Measurements from ENCODE around the gene VIPR2.
"Not testable (repeated sequence)": the region's sequence is repeated elsewhere in the genome, so short reads cannot be mapped to it uniquely, and the experiment has no call there.

The VIPR2 gene

GRCh38 chr7:158988996-158989395, 155.7 kb downstream of the VIPR2 start:
- DNase-seq (ENCODE audit: low read depth) = no peak

- DNase-seq (ENCODE audit: low read depth) = no peak
Observed at GRCh38 chr7:158988302-158988862, 156.3 kb downstream of the VIPR2 start.

- DNase-seq (ENCODE audit: low read depth) = no peak
Observed at GRCh38 chr7:158987691-158988090, 157.0 kb downstream of the VIPR2 start.

- DNase-seq (ENCODE audit: low read depth) = no peak
Observed at GRCh38 chr7:158985583-158985982, 159.1 kb downstream of the VIPR2 start.

GRCh38 chr7:158984007-158984406, 160.7 kb downstream of the VIPR2 start:
- not testable (repeated sequence) for DNase-seq (ENCODE audit: low read depth)

- DNase-seq (ENCODE audit: low read depth) = not testable (repeated sequence)
Observed at GRCh38 chr7:158982080-158982479, 162.6 kb downstream of the VIPR2 start.

- no peak for DNase-seq (ENCODE audit: low read depth)
Observed at GRCh38 chr7:158979635-158980351, 164.9 kb downstream of the VIPR2 start.

GRCh38 chr7:158979023-158979529, 165.6 kb downstream of the VIPR2 start:
- no peak for DNase-seq (ENCODE audit: low read depth)

All from ELR (cell line).